ENCODE measurements around the gene AFF3. TPM values are rescaled to one million over a fixed set of nuclear protein-coding genes. Genes with fewer than 3 reads are reported as not detected.

AFF3 gene
- total and polyA plus RNA-seq, 2 of the 4 experiments (the other 2 are of a cell fraction), result 12.9 to 14.3 TPM

DNA sequence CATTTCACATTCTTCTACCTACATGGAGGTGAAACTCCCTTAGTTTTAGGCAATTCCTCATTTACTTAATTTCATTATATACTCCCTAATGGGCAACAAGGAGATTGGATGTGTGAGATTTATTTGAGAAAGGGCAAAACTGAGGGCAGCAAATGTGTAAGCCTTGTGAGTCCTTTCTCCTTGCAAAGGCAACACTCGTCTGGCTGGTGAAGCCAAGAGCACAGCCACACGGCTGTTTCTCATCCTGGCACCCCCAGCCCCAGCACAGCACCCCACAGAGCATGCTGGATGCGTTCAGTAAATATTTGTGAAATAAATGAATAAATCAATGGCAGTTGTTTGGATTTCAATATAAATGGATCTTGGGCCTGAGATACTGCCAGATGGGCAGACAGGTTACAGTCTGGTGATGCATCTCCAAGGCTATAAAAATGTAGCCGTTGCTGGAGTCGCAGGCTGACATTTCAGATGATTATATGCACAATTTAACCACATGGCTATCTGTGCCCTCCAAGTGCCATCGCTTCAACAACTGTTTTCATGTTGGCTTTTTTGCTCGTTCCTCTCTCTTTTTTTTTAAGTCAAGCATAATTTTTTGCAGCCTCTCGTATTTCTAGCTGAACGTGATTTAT lies 498.5 kb downstream of the AFF3 start:
- dilution Hi-C loops (cut with HindIII; ENCODE audit: low sequenced_read_pairs, unreplicated experiment), result no loop called here
- POLR2A ChIA-PET (ENCODE audit: unreplicated experiment), result no interaction called here

More for the DNA sequence above, 498.5 kb downstream of the AFF3 start:
- H4K20me1 ChIP-seq (ENCODE audit: insufficient read depth, low read length), result 0 out of 2 replicates have a peak, but pooled peaks cover 10% of the 10 kb centered on the region
- H3K27ac ChIP-seq (ENCODE audit: insufficient read depth, low read length), result no peak overlapping the region
- no peak for DNase-seq
- no peaks in the 10 kb centered on the region for H3K36me3 ChIP-seq (ENCODE audit: control insufficient read depth, insufficient read depth, low read length)
- intact Hi-C loops (cut with micrococcal nuclease), result no loop called here
- no peak overlapping the region for H2BK5ac ChIP-seq (ENCODE audit: low read depth, low read length, poor library complexity, severe bottlenecking)
- no peak overlapping the region for H2BK15ac ChIP-seq (ENCODE audit: low read depth, low read length)
- H3K56ac ChIP-seq (ENCODE audit: extremely low read depth, insufficient read depth, low read length), result no peak overlapping the region
- H3K18ac ChIP-seq (ENCODE audit: low read depth, low read length), result no peak overlapping the region
- no peak overlapping the region for H2BK120ac ChIP-seq (ENCODE audit: low read depth, low read length)
- no peak overlapping the region for H3K4ac ChIP-seq (ENCODE audit: low read depth, low read length)
- in situ Hi-C loops (cut with MboI; ENCODE audit: low sequenced_read_pairs), result no loop called here
- H3K9me3 ChIP-seq (ENCODE audit: control insufficient read depth, insufficient read depth, low read length), result no peaks in the 10 kb centered on the region
- H3K4me1 ChIP-seq (ENCODE audit: control insufficient read depth, insufficient read depth, low read length), result peaks cover 14% of the 10 kb centered on the region
- H2AK5ac ChIP-seq (ENCODE audit: low read depth, low read length), result no peak overlapping the region; the same call in 1 of the 2 replicates
- no peak for TF ChIP-seq FOS (IDR thresholded peaks at IDR 0.05; ENCODE audit: low read depth, low read length)
- no peak for TF ChIP-seq BHLHE40 (IDR thresholded peaks at IDR 0.05; ENCODE audit: low read depth, low read length)
- TF ChIP-seq RAD21 (IDR thresholded peaks at IDR 0.05; ENCODE audit: low read length), result no peak
- no peak for TF ChIP-seq MXI1 (IDR thresholded peaks at IDR 0.05; ENCODE audit: borderline replicate concordance, low read depth, low read length)
- no peak for TF ChIP-seq NFE2L2 (IDR thresholded peaks at IDR 0.05; ENCODE audit: low read depth, low read length)
- TF ChIP-seq, protein P1, sequence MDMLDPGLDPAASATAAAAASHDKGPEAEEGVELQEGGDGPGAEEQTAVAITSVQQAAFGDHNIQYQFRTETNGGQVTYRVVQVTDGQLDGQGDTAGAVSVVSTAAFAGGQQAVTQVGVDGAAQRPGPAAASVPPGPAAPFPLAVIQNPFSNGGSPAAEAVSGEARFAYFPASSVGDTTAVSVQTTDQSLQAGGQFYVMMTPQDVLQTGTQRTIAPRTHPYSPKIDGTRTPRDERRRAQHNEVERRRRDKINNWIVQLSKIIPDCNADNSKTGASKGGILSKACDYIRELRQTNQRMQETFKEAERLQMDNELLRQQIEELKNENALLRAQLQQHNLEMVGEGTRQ (IDR thresholded peaks at IDR 0.05; ENCODE audit: low read depth, low read length), result no peak
- no peak for TF ChIP-seq MAZ (IDR thresholded peaks at IDR 0.05; ENCODE audit: borderline replicate concordance, low read depth, low read length)
- no peak for TF ChIP-seq SMC3 (IDR thresholded peaks at IDR 0.05; ENCODE audit: low read depth, low read length)
- TF ChIP-seq RCOR1 (IDR thresholded peaks at IDR 0.05; ENCODE audit: insufficient replicate concordance, low read length), result no peak
- TF ChIP-seq, protein P2, sequence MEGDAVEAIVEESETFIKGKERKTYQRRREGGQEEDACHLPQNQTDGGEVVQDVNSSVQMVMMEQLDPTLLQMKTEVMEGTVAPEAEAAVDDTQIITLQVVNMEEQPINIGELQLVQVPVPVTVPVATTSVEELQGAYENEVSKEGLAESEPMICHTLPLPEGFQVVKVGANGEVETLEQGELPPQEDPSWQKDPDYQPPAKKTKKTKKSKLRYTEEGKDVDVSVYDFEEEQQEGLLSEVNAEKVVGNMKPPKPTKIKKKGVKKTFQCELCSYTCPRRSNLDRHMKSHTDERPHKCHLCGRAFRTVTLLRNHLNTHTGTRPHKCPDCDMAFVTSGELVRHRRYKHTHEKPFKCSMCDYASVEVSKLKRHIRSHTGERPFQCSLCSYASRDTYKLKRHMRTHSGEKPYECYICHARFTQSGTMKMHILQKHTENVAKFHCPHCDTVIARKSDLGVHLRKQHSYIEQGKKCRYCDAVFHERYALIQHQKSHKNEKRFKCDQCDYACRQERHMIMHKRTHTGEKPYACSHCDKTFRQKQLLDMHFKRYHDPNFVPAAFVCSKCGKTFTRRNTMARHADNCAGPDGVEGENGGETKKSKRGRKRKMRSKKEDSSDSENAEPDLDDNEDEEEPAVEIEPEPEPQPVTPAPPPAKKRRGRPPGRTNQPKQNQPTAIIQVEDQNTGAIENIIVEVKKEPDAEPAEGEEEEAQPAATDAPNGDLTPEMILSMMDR (conservative IDR thresholded peaks at IDR 0.05; ENCODE audit: low read depth, low read length), result no peak
- no peak for TF ChIP-seq CHD1 (IDR thresholded peaks at IDR 0.05; ENCODE audit: low read depth, low read length)
- H3K14ac ChIP-seq (replicated peaks; ENCODE audit: low read depth, low read length), result no peak overlapping the region
- no peak overlapping the region for H3K23ac ChIP-seq (ENCODE audit: low read depth, low read length)
- CTCF ChIA-PET, result no interaction called here
- no peak overlapping the region for H4K91ac ChIP-seq (ENCODE audit: insufficient read depth, low read depth, low read length)
- no CpG with 5 or more reads among the region's 9 CpGs for WGBS, 2 experiments (ENCODE audit: extremely low coverage in 2 of 2, insufficient read length in 1 of 2)
- no peak overlapping the region for H2BK20ac ChIP-seq (ENCODE audit: low read depth, low read length)
- H4K5ac ChIP-seq (ENCODE audit: low read depth, low read length), result no peak overlapping the region
- H3K9me1 ChIP-seq (ENCODE audit: insufficient read depth, low read length), result peaks cover 12% of the 10 kb centered on the region
- no peak overlapping the region for H2AK9ac ChIP-seq (replicated peaks; ENCODE audit: low read depth, low read length, poor library complexity)
- no peak overlapping the region for H2AFZ ChIP-seq (replicated peaks; ENCODE audit: low read length, poor library complexity)
- BruUV-seq (replicated peaks), result no TSS peak
- ATAC-seq (ENCODE audit: low read depth), result no peak
- no peak overlapping the region for H3K9ac ChIP-seq (ENCODE audit: low read depth, low read length)
- H3K4me2 ChIP-seq (ENCODE audit: low read depth, low read length), result no peak overlapping the region
- no peak overlapping the region for H3K4me3 ChIP-seq (ENCODE audit: insufficient read depth, low read depth, low read length)
- no peaks in the 10 kb centered on the region; a peak in 1 of 4 replicates for H3K79me1 ChIP-seq (ENCODE audit: low read depth in 1 of 2, low read length in 2 of 2)
- H3K27me3 ChIP-seq (ENCODE audit: control insufficient read depth, insufficient read depth, low read length), result no peaks in the 10 kb centered on the region
- H4K8ac ChIP-seq (ENCODE audit: low read depth in 2 of 2, low read length in 2 of 2), result no peak overlapping the region

Measured in IMR-90 (cell line).